H1 (cell line): ENCODE measurements around the gene PTPN1. TPM values are rescaled to one million over a fixed set of nuclear protein-coding genes. Genes with fewer than 3 reads are reported as not detected.
A peak's percentile ranks its signal among the peaks of the same experiment; 100 is the strongest.

Experiments used
- CTCF ChIA-PET: fragments of 300-600 bp; sonication (Branson Sonifier 250); formaldehyde crosslinking; loops from one replicate; lab custom pipeline; 2021; ENCODE audit not compliant: partially characterized antibody; lab: Charles Lee
- POLR2A ChIA-PET: fragments of 300-600 bp; sonication (Branson Sonifier 250); formaldehyde crosslinking; loops from one replicate; lab custom pipeline; 2021; ENCODE audit warnings: inconsistent platforms; ENCODE audit not compliant: partially characterized antibody; lab: Charles Lee
- DNase-seq, 2 experiments: peaks; one replicate each; pipeline versions ENCODE4 v3.0.0 to v3.0.0-alpha.2; 2010 to 2022; ENCODE audit warnings: low spot score in 2 of 2, low read depth in 1 of 2, mixed read lengths in 1 of 2
- FAIRE-seq: peaks from 2 replicates; lab custom pipeline; 2011; peaks lifted over from hg19 to GRCh38; lab: Jason Lieb, UNC
- H2AFZ ChIP-seq: 2 replicates; pipeline ENCODE4 v1.8.1; 2012; ENCODE audit warnings: low read length, inconsistent platforms
- H2AK5ac ChIP-seq: 2 replicates; pipeline ENCODE4 v1.6.1; 2013; ENCODE audit warnings: low read depth, low read length
- H2BK120ac ChIP-seq: replicated peaks from 2 replicates; pipeline ENCODE3; 2013; ENCODE audit warnings: low read depth, low read length, inconsistent platforms
- H2BK12ac ChIP-seq: 2 replicates; pipeline ENCODE4 v1.6.1; 2013; ENCODE audit warnings: low read depth, low read length
- H2BK15ac ChIP-seq: 2 replicates; pipeline ENCODE4 v1.6.1; 2013; ENCODE audit warnings: low read length
- H2BK20ac ChIP-seq: 2 replicates; pipeline ENCODE4 v1.6.1; 2013; ENCODE audit warnings: low read length
- H2BK5ac ChIP-seq: 2 replicates; pipeline ENCODE4 v1.6.1; 2013; ENCODE audit warnings: low read depth, low read length
- H3K14ac ChIP-seq: 2 replicates; pipeline ENCODE4 v1.6.1; 2013; ENCODE audit warnings: inconsistent platforms; ENCODE audit not compliant: insufficient read length
- H3K18ac ChIP-seq: 2 replicates; pipeline ENCODE4 v1.6.1; 2013; ENCODE audit warnings: low read length; ENCODE audit errors: extremely low read depth
- H3K23ac ChIP-seq: 2 replicates; pipeline ENCODE4 v1.6.1; 2013; ENCODE audit warnings: inconsistent platforms; ENCODE audit not compliant: insufficient read length
- H3K23me2 ChIP-seq: 2 replicates; pipeline ENCODE4 v1.6.1; 2013; ENCODE audit warnings: low read depth, low read length
- H3K27ac ChIP-seq: 2 replicates; pipeline ENCODE4 v1.6.1; 2011; ENCODE audit warnings: low read depth, low read length, inconsistent platforms
- H3K27me3 ChIP-seq, 4 experiments: replicated peaks in 1 of 4; 1 replicate in 1 of 4; 2 replicates in 3 of 4; pipeline versions ENCODE4 v1.6.1 to v1.8.1; 2011 to 2013; ENCODE audit warnings: low read length in 3 of 4, mild to moderate bottlenecking in 3 of 4, inconsistent platforms in 2 of 4, mixed read lengths in 2 of 4, moderate library complexity in 1 of 4; ENCODE audit not compliant: control insufficient read depth in 3 of 4, insufficient read depth in 3 of 4; ENCODE audit errors: extremely low read depth in 1 of 4
- H3K36me3 ChIP-seq, 4 experiments: 2 replicates each; pipeline versions ENCODE4 v1.6.1 to v1.8.1; 2011 to 2013; ENCODE audit warnings: mild to moderate bottlenecking in 4 of 4, low read length in 3 of 4, moderate library complexity in 2 of 4, control low read depth in 1 of 4, inconsistent platforms in 1 of 4; ENCODE audit not compliant: insufficient read depth in 4 of 4, control insufficient read depth in 2 of 4
- H3K4ac ChIP-seq: replicated peaks from 2 replicates; pipeline ENCODE3; 2013; ENCODE audit warnings: low read length, low read depth, mixed read lengths, inconsistent platforms; ENCODE audit not compliant: insufficient read length
- H3K4me1 ChIP-seq, 4 experiments: replicated peaks in 1 of 4; 1 replicate in 1 of 4; 2 replicates in 3 of 4; pipeline versions ENCODE4 v1.6.1 to v1.8.1; 2011 to 2013; ENCODE audit warnings: low read length in 3 of 4, inconsistent platforms in 2 of 4, mixed read lengths in 1 of 4; ENCODE audit not compliant: insufficient read depth in 4 of 4, control insufficient read depth in 3 of 4
- H3K4me2 ChIP-seq, 2 experiments: 2 replicates each; pipeline versions ENCODE4 v1.6.1 to v1.8.1; 2011 to 2013; ENCODE audit warnings: low read depth in 2 of 2, low read length in 2 of 2, control low read depth in 1 of 2, inconsistent platforms in 1 of 2, mild to moderate bottlenecking in 1 of 2; ENCODE audit not compliant: insufficient read depth in 1 of 2
- H3K4me3 ChIP-seq, 4 experiments: fragments of 200-600, 300-600 bp in 1 of 4; sonication (generic), shearing (Covaris generic), sonication (Bioruptor Twin) in 1 of 4; 2 replicates each; pipeline versions ENCODE4 v1.5.1 to v1.8.1; 2011 to 2016; ENCODE audit warnings: low read length in 4 of 4, low read depth in 3 of 4, control low read depth in 2 of 4, inconsistent platforms in 2 of 4, mild to moderate bottlenecking in 2 of 4, mixed read lengths in 1 of 4, moderate library complexity in 1 of 4; ENCODE audit not compliant: insufficient read depth in 2 of 4; ENCODE audit errors: extremely low read depth in 1 of 4
- H3K56ac ChIP-seq: replicated peaks from 2 replicates; pipeline ENCODE3; 2013; ENCODE audit warnings: low read depth, mild to moderate bottlenecking, mixed read lengths, low read length, inconsistent platforms; ENCODE audit not compliant: insufficient read length
- H3K79me1 ChIP-seq: 2 replicates; pipeline ENCODE4 v1.6.1; 2013; ENCODE audit warnings: low read depth, low read length, control low read depth
- H3K79me2 ChIP-seq, 2 experiments: 2 replicates each; pipeline versions ENCODE4 v1.6.1 to v1.8.1; 2012 to 2013; ENCODE audit warnings: low read length in 2 of 2, mild to moderate bottlenecking in 2 of 2, inconsistent platforms in 1 of 2; ENCODE audit not compliant: insufficient read depth in 2 of 2, control insufficient read depth in 1 of 2
- H3K9ac ChIP-seq, 4 experiments: replicated peaks in 1 of 4; 1 replicate in 1 of 4; 2 replicates in 3 of 4; pipeline versions ENCODE4 v1.6.1 to v1.8.1; 2011 to 2013; ENCODE audit warnings: low read depth in 3 of 4, low read length in 3 of 4, control low read depth in 2 of 4, mild to moderate bottlenecking in 2 of 4, moderate library complexity in 2 of 4, inconsistent platforms in 1 of 4; ENCODE audit errors: extremely low read depth in 1 of 4
- H3K9me3 ChIP-seq, 2 experiments: 2 replicates each; pipeline versions ENCODE4 v1.6.1 to v1.8.1; 2012 to 2013; ENCODE audit warnings: mild to moderate bottlenecking in 2 of 2, moderate library complexity in 2 of 2, control low read depth in 1 of 2, inconsistent platforms in 1 of 2, low read depth in 1 of 2, low read length in 1 of 2, mixed read lengths in 1 of 2; ENCODE audit not compliant: insufficient read depth in 2 of 2
- H4K20me1 ChIP-seq, 2 experiments: replicated peaks in 1 of 2; 2 replicates each; pipeline versions ENCODE3 to v1.8.1; 2011 to 2013; ENCODE audit warnings: inconsistent platforms in 2 of 2, low read length in 2 of 2, mild to moderate bottlenecking in 1 of 2; ENCODE audit not compliant: insufficient read depth in 2 of 2, control insufficient read depth in 1 of 2
- H4K5ac ChIP-seq: 2 replicates; pipeline ENCODE4 v1.6.1; 2013; ENCODE audit warnings: low read length, low read depth, mixed read lengths, inconsistent platforms; ENCODE audit not compliant: insufficient read length
- H4K8ac ChIP-seq: 2 replicates; pipeline ENCODE4 v1.8.0; 2013; ENCODE audit warnings: mild to moderate bottlenecking, moderate library complexity, low read length, inconsistent platforms; ENCODE audit not compliant: insufficient read depth; ENCODE audit errors: extremely low read depth
- H4K91ac ChIP-seq: replicated peaks from 2 replicates; pipeline ENCODE3; 2013; ENCODE audit warnings: low read length, mixed read lengths, inconsistent platforms; ENCODE audit not compliant: insufficient read length
- BACH1 ChIP-seq: IDR thresholded peaks from 2 replicates; pipeline ENCODE4 v1.6.1; 2012; ENCODE audit warnings: low read length, improper control_type of control experiment
- MAFK ChIP-seq: IDR thresholded peaks from 2 replicates; pipeline ENCODE4 v1.6.1; 2012; ENCODE audit warnings: low read depth, mild to moderate bottlenecking, improper control_type of control experiment, low read length
- RAD21 ChIP-seq, 2 experiments: IDR thresholded peaks in 1 of 2; conservative IDR thresholded peaks in 1 of 2; 2 replicates each; pipeline ENCODE4 v1.6.1; 2011; ENCODE audit warnings: low read depth in 2 of 2, low read length in 2 of 2, improper control_type of control experiment in 1 of 2, inconsistent platforms in 1 of 2, mild to moderate bottlenecking in 1 of 2, moderate library complexity in 1 of 2
- RNF2 ChIP-seq: fragments of 200-900, 300-1000 bp; sonication (generic); IDR thresholded peaks from 2 replicates; pipeline ENCODE4 v1.7.1; 2016; ENCODE audit warnings: borderline replicate concordance, low read depth, mild to moderate bottlenecking, antibody characterized with exemption, low read length; ENCODE audit not compliant: poor library complexity, severe bottlenecking; ENCODE audit errors: missing control alignments
- TBP ChIP-seq: IDR thresholded peaks from 2 replicates; pipeline ENCODE4 v1.6.1; 2011; ENCODE audit warnings: low read depth, low read length, improper control_type of control experiment
- WGBS, 2 experiments: shearing (Covaris generic) in 1 of 2; methylation state at CpG; one replicate each; pipeline versions ENCODE4 v1.1.6 to v1.1.7; 2013 to 2015; ENCODE audit warnings: low lambda C conversion rate in 2 of 2, mixed read lengths in 2 of 2, inconsistent platforms in 1 of 2, low coverage in 1 of 2, missing lambda C conversion rate in 1 of 2; ENCODE audit not compliant: insufficient replicate concordance in 2 of 2, insufficient coverage in 1 of 2, insufficient read length in 1 of 2; ENCODE audit errors: extremely low coverage in 1 of 2, missing lambda C conversion rate in 1 of 2; 5-methylcytosine and 5-hydroxymethylcytosine counted together
- polyA plus RNA-seq, 7 experiments: library from polyadenylated mRNA; depleted of rRNA in 3 of 7; stranded (reverse) in 5 of 7; unstranded in 2 of 7; fragments of >200 nt in 5 of 7; fragments of 200-250 nt in 2 of 7; gene quantifications; 1 replicate in 5 of 7; 2 replicates in 1 of 7; 4 replicates in 1 of 7; pipeline versions ENCODE4 v1.2.1 to v1.2.3, GENCODE V29; 2011 to 2013; ENCODE audit warnings: missing spikeins in 2 of 7, mixed read lengths in 2 of 7
- total RNA-seq: library from RNA; stranded (reverse); fragmentation: NEBNext Ultra II Directional; extraction: Animal tissue kit (Norgen Biotek cat#: 25700); gene quantifications from 2 replicates; pipeline ENCODE4 v1.2.1, GENCODE V29; 2021
- TF ChIP-seq, protein P1 (sequence below), 3 experiments: IDR thresholded peaks; 1 replicate in 2 of 3; 2 replicates in 1 of 3; pipeline versions ENCODE4 v1.5.1 to v1.6.1; 2011; ENCODE audit warnings: low read length in 3 of 3, mild to moderate bottlenecking in 3 of 3, inconsistent platforms in 2 of 3, low read depth in 1 of 3, moderate library complexity in 1 of 3; ENCODE audit not compliant: insufficient read depth in 1 of 3; ENCODE audit errors: control extremely low read depth in 1 of 3

Gene PTPN1
- total and polyA plus RNA-seq, 2 of the 8 experiments (the other 6 are each of a cell fraction or from before 2014, with no cell fraction given), result 18.6 to 32.1 TPM

- DNase-seq, result no peak
- H2BK12ac ChIP-seq, result no peak overlapping the region
- ChIA-PET POLR2A (interaction anchor here (0.6 to 0.8 kb wide), 3 partner anchors 36 to 97 kb away, joined by 3 read pairs; no protein-coding TSS in a partner anchor), CTCF (interaction anchor here (0.7 to 3.0 kb wide), 16 partner anchors 9 to 453 kb away, joined by 3 to 10 read pairs (median 4); no protein-coding TSS in a partner anchor)
- H3K4ac ChIP-seq, result no peak overlapping the region
- no peaks in the 10 kb centered on the region for H3K23me2 ChIP-seq
- TF ChIP-seq BACH1 (peak; percentile 56; the same call in 1 of the 2 replicates), TBP (no peak), RNF2 (no peak), RAD21 (IDR thresholded peaks at IDR 0.05 in 1 of 2, conservative IDR thresholded peaks at IDR 0.05 in 1 of 2; ENCODE audit: low read depth in 2 of 2, low read length in 2 of 2) (peak; percentile 57 to 67), MAFK (peak; percentile 33; the same call in 1 of the 2 replicates)
- TF ChIP-seq, protein P1, sequence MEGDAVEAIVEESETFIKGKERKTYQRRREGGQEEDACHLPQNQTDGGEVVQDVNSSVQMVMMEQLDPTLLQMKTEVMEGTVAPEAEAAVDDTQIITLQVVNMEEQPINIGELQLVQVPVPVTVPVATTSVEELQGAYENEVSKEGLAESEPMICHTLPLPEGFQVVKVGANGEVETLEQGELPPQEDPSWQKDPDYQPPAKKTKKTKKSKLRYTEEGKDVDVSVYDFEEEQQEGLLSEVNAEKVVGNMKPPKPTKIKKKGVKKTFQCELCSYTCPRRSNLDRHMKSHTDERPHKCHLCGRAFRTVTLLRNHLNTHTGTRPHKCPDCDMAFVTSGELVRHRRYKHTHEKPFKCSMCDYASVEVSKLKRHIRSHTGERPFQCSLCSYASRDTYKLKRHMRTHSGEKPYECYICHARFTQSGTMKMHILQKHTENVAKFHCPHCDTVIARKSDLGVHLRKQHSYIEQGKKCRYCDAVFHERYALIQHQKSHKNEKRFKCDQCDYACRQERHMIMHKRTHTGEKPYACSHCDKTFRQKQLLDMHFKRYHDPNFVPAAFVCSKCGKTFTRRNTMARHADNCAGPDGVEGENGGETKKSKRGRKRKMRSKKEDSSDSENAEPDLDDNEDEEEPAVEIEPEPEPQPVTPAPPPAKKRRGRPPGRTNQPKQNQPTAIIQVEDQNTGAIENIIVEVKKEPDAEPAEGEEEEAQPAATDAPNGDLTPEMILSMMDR (IDR thresholded peaks at IDR 0.05; ENCODE audit: control extremely low read depth in 1 of 3, insufficient read depth in 1 of 3, low read depth in 1 of 3, low read length in 3 of 3), result peak; percentile 51 to 71 (median 67)
- no peaks in the 10 kb centered on the region for H3K27me3 ChIP-seq
- no peak overlapping the region for H3K23ac ChIP-seq
- FAIRE-seq, result no peak
- peaks cover 0 to 10% of the 10 kb centered on the region in 2 experiments for H4K20me1 ChIP-seq
- H3K27ac ChIP-seq, result no peak overlapping the region
- no peak overlapping the region for H2BK5ac ChIP-seq
- H2BK15ac ChIP-seq, result no peak overlapping the region
- H3K4me2 ChIP-seq, result no peak overlapping the region
- H4K8ac ChIP-seq, result no peak overlapping the region
- peak overlapping the region; percentile 40 for H4K91ac ChIP-seq
- no peak overlapping the region for H2BK120ac ChIP-seq
- no peak overlapping the region for H3K4me3 ChIP-seq
- 91% methylated on average over 14 of the region's 14 CpGs; no CpG with 5 or more reads in 1 of the 2 experiments for WGBS, 2 experiments
- H2AK5ac ChIP-seq, result no peak overlapping the region
- no peak overlapping the region for H3K9ac ChIP-seq
- no peak overlapping the region for H3K18ac ChIP-seq
- H3K36me3 ChIP-seq, result peaks cover 0 to 23% (median 1%) of the 10 kb centered on the region in 4 experiments; a peak in 6 of 8 replicates
- H3K79me1 ChIP-seq, result peaks cover 4% of the 10 kb centered on the region; the same call in 1 of the 2 replicates
- H3K56ac ChIP-seq, result no peak overlapping the region
- H2BK20ac ChIP-seq, result no peak overlapping the region
- no peaks in the 10 kb centered on the region for H3K9me3 ChIP-seq
- no peak overlapping the region for H4K5ac ChIP-seq
- no peak overlapping the region for H3K14ac ChIP-seq
- H3K4me1 ChIP-seq, result no peaks in the 10 kb centered on the region
- no peaks in the 10 kb centered on the region for H3K79me2 ChIP-seq
- H2AFZ ChIP-seq, result no peak overlapping the region
These were observed 60.0 kb downstream of the PTPN1 start for GRCh38 chr20:50569864-50570836.
